Measurements from ENCODE around the gene SKAP1. TPM values are rescaled to one million over a fixed set of nuclear protein-coding genes. Genes with fewer than 3 reads are reported as not detected.

Gene SKAP1
- total and polyA plus RNA-seq, 4 donors: 0.84 to 3.6 (median 3.1) TPM; not detected in 1

GRCh38 chr17:48177816-48178215 lies 252.2 kb downstream of the SKAP1 start:
- H3K4me1 ChIP-seq (ENCODE audit: control insufficient read depth in 1 of 2, insufficient read depth in 2 of 2, low read length in 2 of 2): no peaks in the 10 kb centered on the region
- H3K27ac ChIP-seq (ENCODE audit: low read depth in 1 of 2, low read length in 2 of 2): no peak overlapping the region
- no peak for ATAC-seq (ENCODE audit: low FRiP score)
- WGBS, 2 donors: 83 to 92% methylated on average over 1 of the region's 1 CpG
- intact Hi-C loops (cut with DNase I): no loop called here
- H3K9me3 ChIP-seq (ENCODE audit: control insufficient read depth, low read length): no peaks in the 10 kb centered on the region
- H3K27me3 ChIP-seq (ENCODE audit: control insufficient read depth in 1 of 2, insufficient read depth in 2 of 2, low read length in 1 of 2): no peaks in the 10 kb centered on the region
- H3K36me3 ChIP-seq (ENCODE audit: control insufficient read depth in 1 of 2, insufficient read depth in 2 of 2, low read length in 1 of 2): no peaks in the 10 kb centered on the region
- no peak overlapping the region for H3K4me3 ChIP-seq (ENCODE audit: low read length in 2 of 2)
- DNase-seq: no peak

- intact Hi-C loops (cut with DNase I): no loop called here
- no peaks in the 10 kb centered on the region for H3K36me3 ChIP-seq (ENCODE audit: control insufficient read depth in 1 of 2, insufficient read depth in 2 of 2, low read length in 1 of 2)
- H3K27ac ChIP-seq (ENCODE audit: low read depth in 1 of 2, low read length in 2 of 2): no peak overlapping the region
- no peak for ATAC-seq (ENCODE audit: low FRiP score)
- H3K4me3 ChIP-seq (ENCODE audit: low read length in 2 of 2): no peak overlapping the region
- no peaks in the 10 kb centered on the region for H3K9me3 ChIP-seq (ENCODE audit: control insufficient read depth, low read length)
- no peak for DNase-seq
- no peaks in the 10 kb centered on the region for H3K4me1 ChIP-seq (ENCODE audit: control insufficient read depth in 1 of 2, insufficient read depth in 2 of 2, low read length in 2 of 2)
- H3K27me3 ChIP-seq (ENCODE audit: control insufficient read depth in 1 of 2, insufficient read depth in 2 of 2, low read length in 1 of 2): no peaks in the 10 kb centered on the region
- 86 to 90% methylated on average over 3 of the region's 3 CpGs for WGBS, 2 donors
Measured at GRCh38 chr17:48176471-48176855, 253.6 kb downstream of the SKAP1 start.

GRCh38 chr17:48175692-48176470 lies 254.1 kb downstream of the SKAP1 start:
- Histone ChIP-seq H3K36me3 (ENCODE audit: control insufficient read depth in 1 of 2, insufficient read depth in 2 of 2, low read length in 1 of 2) (no peaks in the 10 kb centered on the region), H3K27ac (ENCODE audit: low read depth in 1 of 2, low read length in 2 of 2) (peak overlapping the region in 1 of 2 donors; percentile 46), H3K4me3 (ENCODE audit: low read length in 2 of 2) (no peak overlapping the region), H3K27me3 (ENCODE audit: control insufficient read depth in 1 of 2, insufficient read depth in 2 of 2, low read length in 1 of 2) (no peaks in the 10 kb centered on the region), H3K9me3 (ENCODE audit: control insufficient read depth, low read length) (no peaks in the 10 kb centered on the region), H3K4me1 (ENCODE audit: control insufficient read depth in 1 of 2, insufficient read depth in 2 of 2, low read length in 2 of 2) (no peaks in the 10 kb centered on the region)
- DNase-seq (no peak), ATAC-seq (ENCODE audit: low FRiP score) (no peak)
- intact Hi-C loops (cut with DNase I): no loop called here
- WGBS, 2 donors: 21 to 27% methylated on average over 5 of the region's 5 CpGs

GRCh38 chr17:48174833-48175523 lies 255.0 kb downstream of the SKAP1 start:
- ATAC-seq (ENCODE audit: low FRiP score) (no peak), DNase-seq (no peak)
- intact Hi-C loops (cut with DNase I): no loop called here
- H3K36me3 ChIP-seq (ENCODE audit: control insufficient read depth in 1 of 2, insufficient read depth in 2 of 2, low read length in 1 of 2): no peaks in the 10 kb centered on the region
- H3K9me3 ChIP-seq (ENCODE audit: control insufficient read depth, low read length): no peaks in the 10 kb centered on the region
- no peaks in the 10 kb centered on the region for H3K4me1 ChIP-seq (ENCODE audit: control insufficient read depth in 1 of 2, insufficient read depth in 2 of 2, low read length in 2 of 2)
- no peak overlapping the region for H3K4me3 ChIP-seq (ENCODE audit: low read length in 2 of 2)
- H3K27ac ChIP-seq (ENCODE audit: low read depth in 1 of 2, low read length in 2 of 2): no peak overlapping the region
- 83 to 89% methylated on average over 3 of the region's 3 CpGs for WGBS, 2 donors
- no peaks in the 10 kb centered on the region for H3K27me3 ChIP-seq (ENCODE audit: control insufficient read depth in 1 of 2, insufficient read depth in 2 of 2, low read length in 1 of 2)

- no peak overlapping the region for H3K4me3 ChIP-seq (ENCODE audit: low read length in 2 of 2)
- no peaks in the 10 kb centered on the region for H3K4me1 ChIP-seq (ENCODE audit: control insufficient read depth in 1 of 2, insufficient read depth in 2 of 2, low read length in 2 of 2)
- H3K36me3 ChIP-seq (ENCODE audit: control insufficient read depth in 1 of 2, insufficient read depth in 2 of 2, low read length in 1 of 2): no peaks in the 10 kb centered on the region
- DNase-seq (no peak), ATAC-seq (ENCODE audit: low FRiP score) (no peak)
- intact Hi-C loops (cut with DNase I): no loop called here
- WGBS, 2 donors: 89 to 93% methylated on average over 8 of the region's 8 CpGs
- H3K27me3 ChIP-seq (ENCODE audit: control insufficient read depth in 1 of 2, insufficient read depth in 2 of 2, low read length in 1 of 2): no peaks in the 10 kb centered on the region
- no peak overlapping the region for H3K27ac ChIP-seq (ENCODE audit: low read depth in 1 of 2, low read length in 2 of 2)
- H3K9me3 ChIP-seq (ENCODE audit: control insufficient read depth, low read length): no peaks in the 10 kb centered on the region
Measured at GRCh38 chr17:48173191-48173984, 256.6 kb downstream of the SKAP1 start.

GRCh38 chr17:48169926-48170325 lies 260.1 kb downstream of the SKAP1 start:
- ATAC-seq (ENCODE audit: low FRiP score): no peak
- H3K27ac ChIP-seq (ENCODE audit: low read depth in 1 of 2, low read length in 2 of 2): no peak overlapping the region
- intact Hi-C loops (cut with DNase I): no loop called here
- no peak overlapping the region for H3K4me3 ChIP-seq (ENCODE audit: low read length in 2 of 2)
- no peaks in the 10 kb centered on the region for H3K27me3 ChIP-seq (ENCODE audit: control insufficient read depth in 1 of 2, insufficient read depth in 2 of 2, low read length in 1 of 2)
- 68 to 87% methylated on average over 1 of the region's 1 CpG for WGBS, 2 donors
- H3K36me3 ChIP-seq (ENCODE audit: control insufficient read depth in 1 of 2, insufficient read depth in 2 of 2, low read length in 1 of 2): no peaks in the 10 kb centered on the region
- DNase-seq: no peak
- H3K4me1 ChIP-seq (ENCODE audit: control insufficient read depth in 1 of 2, insufficient read depth in 2 of 2, low read length in 2 of 2): no peaks in the 10 kb centered on the region
- no peaks in the 10 kb centered on the region for H3K9me3 ChIP-seq (ENCODE audit: control insufficient read depth, low read length)

- Histone ChIP-seq H3K4me1 (ENCODE audit: control insufficient read depth in 1 of 2, insufficient read depth in 2 of 2, low read length in 2 of 2) (no peaks in the 10 kb centered on the region), H3K36me3 (ENCODE audit: control insufficient read depth in 1 of 2, insufficient read depth in 2 of 2, low read length in 1 of 2) (no peaks in the 10 kb centered on the region), H3K27ac (ENCODE audit: low read depth in 1 of 2, low read length in 2 of 2) (no peak overlapping the region), H3K27me3 (ENCODE audit: control insufficient read depth in 1 of 2, insufficient read depth in 2 of 2, low read length in 1 of 2) (no peaks in the 10 kb centered on the region), H3K4me3 (ENCODE audit: low read length in 2 of 2) (no peak overlapping the region), H3K9me3 (ENCODE audit: control insufficient read depth, low read length) (no peaks in the 10 kb centered on the region)
- WGBS, 2 donors: 99 to 100% methylated on average over 1 of the region's 1 CpG
- no peak for ATAC-seq (ENCODE audit: low FRiP score)
- intact Hi-C loops (cut with DNase I): no loop called here
- no peak for DNase-seq
Measured at GRCh38 chr17:48163809-48164208, 266.2 kb downstream of the SKAP1 start.

GRCh38 chr17:48162946-48163506 lies 267.0 kb downstream of the SKAP1 start:
- no peak for ATAC-seq (ENCODE audit: low FRiP score)
- WGBS, 2 donors: 62 to 67% methylated on average over 5 of the region's 5 CpGs
- H3K27ac ChIP-seq (ENCODE audit: low read depth in 1 of 2, low read length in 2 of 2): no peak overlapping the region
- intact Hi-C loops (cut with DNase I): no loop called here
- no peaks in the 10 kb centered on the region for H3K4me1 ChIP-seq (ENCODE audit: control insufficient read depth in 1 of 2, insufficient read depth in 2 of 2, low read length in 2 of 2)
- H3K9me3 ChIP-seq (ENCODE audit: control insufficient read depth, low read length): no peaks in the 10 kb centered on the region
- H3K36me3 ChIP-seq (ENCODE audit: control insufficient read depth in 1 of 2, insufficient read depth in 2 of 2, low read length in 1 of 2): no peaks in the 10 kb centered on the region
- no peaks in the 10 kb centered on the region for H3K27me3 ChIP-seq (ENCODE audit: control insufficient read depth in 1 of 2, insufficient read depth in 2 of 2, low read length in 1 of 2)
- no peak overlapping the region for H3K4me3 ChIP-seq (ENCODE audit: low read length in 2 of 2)
- no peak for DNase-seq

Measured in aorta (tissue), 5 donors.